HCT116 (cell line): ENCODE measurements around the gene PLEKHJ1. TPM values are rescaled to one million over a fixed set of nuclear protein-coding genes. Genes with fewer than 3 reads are reported as not detected.

Experiments used
- ATAC-seq: fragments of 200-7000 bp; cut with Tn5 transposase; 2 replicates; pipeline ENCODE4 v1.9.1; 2020; ENCODE audit warnings: mild to moderate bottlenecking, moderate library complexity
- BruUV-seq: library from RNA; stranded (reverse); fragments of 400-500 nt; replicated peaks from 2 replicates; lab custom pipeline; 2021; lab: Mats Ljungman, UMichigan
- CTCF ChIA-PET: fragments of 300-600 bp; sonication (Branson Sonifier 250); formaldehyde crosslinking; loops from one replicate; lab custom pipeline; 2021; ENCODE audit warnings: antibody characterized with exemption; lab: Charles Lee
- POLR2A ChIA-PET: fragments of 300-600, 350-600 bp; sonication (Branson Sonifier 250); formaldehyde crosslinking; loops from one replicate; lab custom pipeline; 2021; ENCODE audit warnings: antibody characterized with exemption; lab: Charles Lee
- RAD21 ChIA-PET, 2 experiments: fragments of 300-600 bp; sonication (Branson Sonifier 250); formaldehyde crosslinking; loops; one replicate each; lab custom pipeline; 2023; ENCODE audit warnings: low total read pairs in 2 of 2; ENCODE audit not compliant: uncharacterized antibody in 2 of 2, unreplicated experiment in 2 of 2, low non-redundant PET in 1 of 2; lab: Charles Lee
- DNase-seq: peaks from one replicate; pipeline ENCODE4 v3.0.0-alpha.2; 2010; ENCODE audit warnings: low read depth, low spot score
- H2AFZ ChIP-seq: fragments of 200-600 bp; shearing (Covaris generic), sonication (generic); 2 replicates; pipeline ENCODE4 v1.6.1; 2017; ENCODE audit warnings: low read depth, mixed run types, mixed read lengths, antibody characterized with exemption, low read length; ENCODE audit not compliant: poor library complexity, severe bottlenecking
- H3K27ac ChIP-seq: 2 replicates; pipeline ENCODE4 v1.5.1; 2012; ENCODE audit warnings: low read depth, low read length
- H3K27me3 ChIP-seq: fragments of 200-600 bp; sonication (generic); 2 replicates; pipeline ENCODE4 v1.6.1; 2016; ENCODE audit warnings: mixed run types, low read length, mixed read lengths; ENCODE audit not compliant: insufficient read depth
- H3K36me3 ChIP-seq, 2 experiments: fragments of 200-500 bp in 1 of 2; fragments of 200-600 bp in 1 of 2; sonication (Bioruptor generic) in 1 of 2; sonication (generic) in 1 of 2; 2 replicates each; pipeline versions ENCODE4 v1.5.1 to v1.6.1; 2014 to 2016; ENCODE audit warnings: low read length in 2 of 2, inconsistent platforms in 1 of 2, mixed read lengths in 1 of 2, mixed run types in 1 of 2; ENCODE audit not compliant: insufficient read depth in 2 of 2, control insufficient read depth in 1 of 2
- H3K4me1 ChIP-seq, 2 experiments: fragments of 200-600 bp in 1 of 2; sonication (generic) in 1 of 2; 2 replicates each; pipeline versions ENCODE4 v1.5.1 to v1.6.1; 2012 to 2017; ENCODE audit warnings: low read length in 2 of 2, inconsistent platforms in 1 of 2, mild to moderate bottlenecking in 1 of 2, mixed read lengths in 1 of 2, mixed run types in 1 of 2, moderate library complexity in 1 of 2; ENCODE audit not compliant: insufficient read depth in 2 of 2, control insufficient read depth in 1 of 2
- H3K4me2 ChIP-seq: fragments of 200-600 bp; sonication (generic); 2 replicates; pipeline ENCODE4 v1.6.1; 2017; ENCODE audit warnings: mixed run types, low read length, mixed read lengths
- H3K4me3 ChIP-seq, 2 experiments: fragments of 200-600 bp in 1 of 2; sonication (generic) in 1 of 2; replicated peaks in 1 of 2; 2 replicates each; pipeline ENCODE4 v1.5.1; 2011 to 2016; ENCODE audit warnings: low read length in 2 of 2, control low read depth in 1 of 2, low read depth in 1 of 2, mild to moderate bottlenecking in 1 of 2, mixed read lengths in 1 of 2, mixed run types in 1 of 2
- H3K79me2 ChIP-seq: fragments of 200-600 bp; sonication (generic); 2 replicates; pipeline ENCODE4 v1.6.1; 2017; ENCODE audit warnings: mild to moderate bottlenecking, mixed run types, low read length, moderate library complexity, mixed read lengths; ENCODE audit not compliant: insufficient read depth
- H3K9ac ChIP-seq: fragments of 200-600 bp; sonication (generic); 2 replicates; pipeline ENCODE4 v1.6.1; 2016; ENCODE audit warnings: low read length, mixed read lengths
- H3K9me2 ChIP-seq: fragments of 200-600 bp; sonication (generic), shearing (Covaris generic); 2 replicates; pipeline ENCODE4 v1.6.1; 2017; ENCODE audit warnings: mixed run types, mild to moderate bottlenecking, moderate library complexity; ENCODE audit not compliant: insufficient read depth
- H3K9me3 ChIP-seq, 2 experiments: fragments of 200-500 bp in 1 of 2; fragments of 200-600 bp in 1 of 2; sonication (Bioruptor generic) in 1 of 2; sonication (generic) in 1 of 2; 2 replicates each; pipeline ENCODE4 v1.6.1; 2014 to 2017; ENCODE audit warnings: low read length in 2 of 2, mixed read lengths in 2 of 2, inconsistent platforms in 1 of 2, low read depth in 1 of 2, mild to moderate bottlenecking in 1 of 2, mixed run types in 1 of 2, moderate library complexity in 1 of 2; ENCODE audit not compliant: control insufficient read depth in 1 of 2, insufficient read depth in 1 of 2
- H4K20me1 ChIP-seq: fragments of 200-600 bp; sonication (generic), shearing (Covaris generic); 2 replicates; pipeline ENCODE4 v1.6.1; 2017; ENCODE audit warnings: mixed run types, mild to moderate bottlenecking, moderate library complexity; ENCODE audit not compliant: insufficient read depth
- CBX3 ChIP-seq: IDR thresholded peaks from 2 replicates; pipeline ENCODE4 v1.6.1; 2012; ENCODE audit warnings: low read depth
- CTCF ChIP-seq, 3 experiments: fragments of 200-600 bp in 1 of 3; sonication (generic) in 1 of 3; IDR thresholded peaks in 2 of 3; conservative IDR thresholded peaks in 1 of 3; 2 replicates each; pipeline ENCODE4 v1.5.1; 2012 to 2017; ENCODE audit warnings: low read depth in 2 of 3, low read length in 2 of 3, antibody characterized with exemption in 1 of 3, borderline replicate concordance in 1 of 3, control low read depth in 1 of 3, mild to moderate bottlenecking in 1 of 3, mixed read lengths in 1 of 3, mixed run types in 1 of 3, moderate library complexity in 1 of 3; ENCODE audit not compliant: insufficient read depth in 1 of 3
- EGR1 ChIP-seq: IDR thresholded peaks from 2 replicates; pipeline ENCODE4 v1.6.1; 2012; ENCODE audit warnings: low read depth
- EZH2phosphoT487 ChIP-seq: fragments of 200-600 bp; IDR thresholded peaks from 2 replicates; pipeline ENCODE4 v1.6.1; 2018; ENCODE audit warnings: antibody characterized with exemption, borderline replicate concordance
- POLR2A ChIP-seq: IDR thresholded peaks from 2 replicates; pipeline ENCODE4 v1.7.0; 2011; ENCODE audit warnings: borderline replicate concordance; ENCODE audit not compliant: insufficient read depth, insufficient read length; ENCODE audit errors: extremely low read depth
- RAD21 ChIP-seq: IDR thresholded peaks from 2 replicates; pipeline ENCODE4 v1.6.1; 2012; ENCODE audit warnings: low read depth, mild to moderate bottlenecking
- SIN3A ChIP-seq: IDR thresholded peaks from 2 replicates; pipeline ENCODE4 v1.6.1; 2012; ENCODE audit warnings: low read depth
- YY1 ChIP-seq: IDR thresholded peaks from 2 replicates; pipeline ENCODE4 v1.6.1; 2011; ENCODE audit warnings: low read length, low read depth, moderate library complexity, mild to moderate bottlenecking; ENCODE audit not compliant: insufficient replicate concordance; ENCODE audit errors: extremely low read depth
- ZBTB33 ChIP-seq: IDR thresholded peaks from 2 replicates; pipeline ENCODE4 v1.6.1; 2011; ENCODE audit warnings: mild to moderate bottlenecking, low read length, moderate library complexity; ENCODE audit not compliant: insufficient replicate concordance; ENCODE audit errors: extremely low read depth
- ZFX ChIP-seq: fragments of 450-650 bp; IDR thresholded peaks from 2 replicates; pipeline ENCODE4 v1.6.1; 2017
- ZNF274 ChIP-seq: fragments of 200-500 bp; sonication (Bioruptor generic); IDR thresholded peaks from 2 replicates; pipeline ENCODE4 v1.6.1; 2014; ENCODE audit warnings: mild to moderate bottlenecking, low read depth, low read length, inconsistent platforms
- intact Hi-C: fragments of 100-400 bp; cut with micrococcal nuclease; formaldehyde crosslinking; loops from 2 replicates; pipeline ENCODE4 v1.10.0; 2022
- total RNA-seq: library from RNA; stranded (reverse); gene quantifications from one replicate; pipeline ENCODE4 v1.2.1, GENCODE V29; 2021; ENCODE audit not compliant: unreplicated experiment
- TF ChIP-seq, protein P1 (sequence below): IDR thresholded peaks from 2 replicates; pipeline ENCODE4 v1.6.1; 2012

Gene PLEKHJ1
- total RNA-seq, 1 experiment from 2014 or later: 88.2 TPM

GRCh38 chr19:2221250-2221831 is 14.8 kb downstream of the PLEKHJ1 start:
- Histone ChIP-seq H3K4me3 (no peak overlapping the region), H3K4me1 (no peaks in the 10 kb centered on the region), H3K4me2 (no peak overlapping the region), H2AFZ (no peak overlapping the region), H3K9me3 (no peaks in the 10 kb centered on the region), H3K27me3 (no peaks in the 10 kb centered on the region), H3K9me2 (no peaks in the 10 kb centered on the region), H3K9ac (no peak overlapping the region), H4K20me1 (no peaks in the 10 kb centered on the region), H3K79me2 (peaks cover 4% of the 10 kb centered on the region; the same call in 1 of the 2 replicates), H3K27ac (no peak overlapping the region), H3K36me3 (peaks cover 17 to 44% of the 10 kb centered on the region in 2 experiments; a peak in 3 of 4 replicates)
- ChIA-PET CTCF (interaction anchor here (1.4 kb wide), 1 partner anchor 66 kb away, joined by 21 read pairs; no protein-coding TSS in a partner anchor), POLR2A (no interaction called here), RAD21 (no interaction called here)
- ATAC-seq (no peak), DNase-seq (no peak)
- no peak for TF ChIP-seq CTCF (IDR thresholded peaks at IDR 0.05 in 2 of 3, conservative IDR thresholded peaks at IDR 0.05 in 1 of 3; ENCODE audit: borderline replicate concordance in 1 of 3, insufficient read depth in 1 of 3, low read depth in 2 of 3, low read length in 2 of 3)
- TF ChIP-seq EGR1: no peak
- TF ChIP-seq EZH2phosphoT487: no peak
- TF ChIP-seq RAD21: no peak
- no peak for TF ChIP-seq SIN3A
- no peak for TF ChIP-seq POLR2A
- TF ChIP-seq, protein P1, sequence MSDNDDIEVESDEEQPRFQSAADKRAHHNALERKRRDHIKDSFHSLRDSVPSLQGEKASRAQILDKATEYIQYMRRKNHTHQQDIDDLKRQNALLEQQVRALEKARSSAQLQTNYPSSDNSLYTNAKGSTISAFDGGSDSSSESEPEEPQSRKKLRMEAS: no peak
- no peak for TF ChIP-seq ZBTB33
- TF ChIP-seq ZNF274: no peak
- TF ChIP-seq YY1: no peak
- no peak for TF ChIP-seq ZFX
- no peak for TF ChIP-seq CBX3
- no TSS peak for BruUV-seq
- intact Hi-C loops: no loop called here
